ENCODE results near the gene BABAM2.

DNA sequence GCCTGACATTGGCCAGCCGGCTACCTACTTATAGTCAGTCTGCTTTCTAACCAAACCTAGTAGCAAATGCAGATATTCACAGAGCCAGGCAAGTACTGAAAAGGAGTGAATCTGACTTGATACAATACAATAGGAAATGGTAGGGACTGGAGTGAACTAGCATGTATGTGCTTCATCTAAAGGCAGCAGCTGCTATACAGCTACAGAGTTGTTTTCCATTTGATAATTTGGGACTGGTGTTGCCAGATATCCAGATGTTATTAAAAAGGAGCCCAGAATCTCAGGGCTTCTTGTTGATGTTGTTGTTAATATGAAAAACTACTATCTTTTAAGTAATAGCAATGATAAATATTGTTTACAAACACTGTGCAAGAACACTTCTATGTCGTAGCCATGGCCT is 159.4 kb downstream of the BABAM2 start:
- TF ChIP-seq, protein P1, sequence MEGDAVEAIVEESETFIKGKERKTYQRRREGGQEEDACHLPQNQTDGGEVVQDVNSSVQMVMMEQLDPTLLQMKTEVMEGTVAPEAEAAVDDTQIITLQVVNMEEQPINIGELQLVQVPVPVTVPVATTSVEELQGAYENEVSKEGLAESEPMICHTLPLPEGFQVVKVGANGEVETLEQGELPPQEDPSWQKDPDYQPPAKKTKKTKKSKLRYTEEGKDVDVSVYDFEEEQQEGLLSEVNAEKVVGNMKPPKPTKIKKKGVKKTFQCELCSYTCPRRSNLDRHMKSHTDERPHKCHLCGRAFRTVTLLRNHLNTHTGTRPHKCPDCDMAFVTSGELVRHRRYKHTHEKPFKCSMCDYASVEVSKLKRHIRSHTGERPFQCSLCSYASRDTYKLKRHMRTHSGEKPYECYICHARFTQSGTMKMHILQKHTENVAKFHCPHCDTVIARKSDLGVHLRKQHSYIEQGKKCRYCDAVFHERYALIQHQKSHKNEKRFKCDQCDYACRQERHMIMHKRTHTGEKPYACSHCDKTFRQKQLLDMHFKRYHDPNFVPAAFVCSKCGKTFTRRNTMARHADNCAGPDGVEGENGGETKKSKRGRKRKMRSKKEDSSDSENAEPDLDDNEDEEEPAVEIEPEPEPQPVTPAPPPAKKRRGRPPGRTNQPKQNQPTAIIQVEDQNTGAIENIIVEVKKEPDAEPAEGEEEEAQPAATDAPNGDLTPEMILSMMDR (conservative IDR thresholded peaks at IDR 0.05 in 1 of 2, IDR thresholded peaks at IDR 0.05 in 1 of 2; ENCODE audit: extremely low read depth in 1 of 2, insufficient read depth in 1 of 2, low read depth in 1 of 2, low read length in 2 of 2), result no peak
- no peak for TF ChIP-seq EZH2 (IDR thresholded peaks at IDR 0.05; ENCODE audit: borderline replicate concordance, low read length)

All from mammary epithelial cell (primary cell).